ENCODE measurements around the gene EPB41. TPM values are rescaled to one million over a fixed set of nuclear protein-coding genes. Genes with fewer than 3 reads are reported as not detected.

The EPB41 gene
- total and polyA plus RNA-seq, 2 experiments from 2014 or later, result 26.8 to 112 TPM

GRCh38 chr1:28986306-28986910 lies 72.0 kb downstream of the EPB41 start:
- Histone ChIP-seq H3K36me3 (ENCODE audit: insufficient read depth) (no peaks in the 10 kb centered on the region), H3K4me1 (ENCODE audit: insufficient read depth) (0 out of 2 replicates have a peak, but pooled peaks cover 3% of the 10 kb centered on the region), H2AFZ (no peak overlapping the region), H3K27me3 (ENCODE audit: insufficient read depth) (no peaks in the 10 kb centered on the region), H4K20me1 (replicated peaks; ENCODE audit: insufficient read depth) (0 out of 2 replicates have a peak, but pooled peaks cover 3% of the 10 kb centered on the region), H3K4me3 (no peak overlapping the region), H3K4me2 (no peak overlapping the region), H3K79me2 (replicated peaks; ENCODE audit: insufficient read depth) (peaks cover 39% of the 10 kb centered on the region), H3F3A (replicated peaks; ENCODE audit: low read depth) (0 out of 2 replicates have a peak, but pooled peaks cover 4% of the 10 kb centered on the region), H3K27ac (ENCODE audit: low read depth) (no peak overlapping the region), H3K9me2 (ENCODE audit: insufficient read depth) (peaks cover 4% of the 10 kb centered on the region; the same call in 1 of the 2 replicates)
- ATAC-seq, result no peak
- DNase-seq (ENCODE audit: low spot score), result no peak
- no peaks in the 10 kb centered on the region for H3K27me3 Mint-ChIP-seq (ENCODE audit: insufficient read depth, low read depth, poor library complexity)
- H3K36me3 Mint-ChIP-seq (ENCODE audit: low read depth), result peaks cover 19% of the 10 kb centered on the region
- H3K9me3 Mint-ChIP-seq, result peaks cover 11% of the 10 kb centered on the region; the same call in 2 of the 3 replicates
- H3K27ac Mint-ChIP-seq, result no peak overlapping the region
- no peak for TF ChIP-seq ETS1 (IDR thresholded peaks at IDR 0.05)
- TF ChIP-seq STAT1 (IDR thresholded peaks at IDR 0.05; ENCODE audit: unreplicated experiment), result no peak
- no peak for TF ChIP-seq EZH2 (IDR thresholded peaks at IDR 0.05; ENCODE audit: low read depth, unreplicated experiment)
- TF ChIP-seq NANOG (IDR thresholded peaks at IDR 0.05; ENCODE audit: borderline replicate concordance), result no peak
- no peak for TF ChIP-seq ZNF114 (CRISPR knock-in tag; IDR thresholded peaks at IDR 0.05)
- TF ChIP-seq POLR2AphosphoS5 (IDR thresholded peaks at IDR 0.05; ENCODE audit: low read depth), result no peak
- TF ChIP-seq EZH2phosphoT487 (IDR thresholded peaks at IDR 0.05; ENCODE audit: unreplicated experiment), result no peak
- TF ChIP-seq CREB1 (CRISPR knock-in tag; IDR thresholded peaks at IDR 0.05; ENCODE audit: low read depth), result no peak
- TF ChIP-seq ZNF462 (CRISPR knock-in tag; IDR thresholded peaks at IDR 0.05), result no peak
- no peak for TF ChIP-seq ZNF331 (CRISPR knock-in tag; IDR thresholded peaks at IDR 0.05; ENCODE audit: low read depth)
- no peak for TF ChIP-seq REST (IDR thresholded peaks at IDR 0.05; ENCODE audit: unreplicated experiment)
- no peak for TF ChIP-seq JUNB (IDR thresholded peaks at IDR 0.05; ENCODE audit: unreplicated experiment)
- no peak for TF ChIP-seq CTCF (conservative IDR thresholded peaks at IDR 0.05; ENCODE audit: low read depth in 2 of 2)
- no peak overlapping the region for H3K4me3 Mint-ChIP-seq
- peaks cover 8% of the 10 kb centered on the region for H3K4me1 Mint-ChIP-seq
